HG03097 (cell line): Measurements from ENCODE around the gene ZBTB20.
"Not testable (repeated sequence)": the region's sequence is repeated elsewhere in the genome, so short reads cannot be mapped to it uniquely, and the experiment has no call there.

ENCODE experiments used
- ATAC-seq: cut with Tn5 transposase; IDR thresholded peaks from one replicate; pipeline ENCODE4 v1.9.1; 2021; ENCODE audit not compliant: unreplicated experiment, low FRiP score

The ZBTB20 gene

GRCh38 chr3:114694251-114694650, 452.8 kb downstream of the ZBTB20 start:
- no peak for ATAC-seq

- ATAC-seq: no peak
Measured at GRCh38 chr3:114691871-114692270, 455.2 kb downstream of the ZBTB20 start.

- no peak for ATAC-seq
Measured at GRCh38 chr3:114690911-114691310, 456.2 kb downstream of the ZBTB20 start.

- no peak for ATAC-seq
Measured at GRCh38 chr3:114687151-114687550, 459.9 kb downstream of the ZBTB20 start.

GRCh38 chr3:114686621-114687020, 460.5 kb downstream of the ZBTB20 start:
- ATAC-seq: no peak

- no peak for ATAC-seq
Measured at GRCh38 chr3:114685161-114685560, 461.9 kb downstream of the ZBTB20 start.

- ATAC-seq: no peak
Measured at GRCh38 chr3:114680299-114680698, 466.8 kb downstream of the ZBTB20 start.

- ATAC-seq: not testable (repeated sequence)
Measured at GRCh38 chr3:114679773-114680172, 467.3 kb downstream of the ZBTB20 start.

- ATAC-seq: no peak
Measured at GRCh38 chr3:114675104-114675503, 472.0 kb downstream of the ZBTB20 start.

- ATAC-seq: no peak
Measured at GRCh38 chr3:114674036-114674435, 473.1 kb downstream of the ZBTB20 start.

GRCh38 chr3:114673481-114673880, 473.6 kb downstream of the ZBTB20 start:
- no peak for ATAC-seq

GRCh38 chr3:114672692-114673447, 474.2 kb downstream of the ZBTB20 start:
- ATAC-seq: no peak

- no peak for ATAC-seq
Measured at GRCh38 chr3:114671741-114672510, 475.2 kb downstream of the ZBTB20 start.

- ATAC-seq: no peak
Measured at GRCh38 chr3:114669614-114670013, 477.5 kb downstream of the ZBTB20 start.

GRCh38 chr3:114668099-114668498, 479.0 kb downstream of the ZBTB20 start:
- ATAC-seq: no peak

- ATAC-seq: no peak
Measured at GRCh38 chr3:114666623-114667022, 480.5 kb downstream of the ZBTB20 start.

GRCh38 chr3:114664006-114664405, 483.1 kb downstream of the ZBTB20 start:
- ATAC-seq: no peak

GRCh38 chr3:114660808-114661207, 486.3 kb downstream of the ZBTB20 start:
- no peak for ATAC-seq

GRCh38 chr3:114660124-114660523, 487.0 kb downstream of the ZBTB20 start:
- ATAC-seq: no peak

GRCh38 chr3:114659109-114660061, 487.7 kb downstream of the ZBTB20 start:
- no peak for ATAC-seq

- ATAC-seq: no peak
Measured at GRCh38 chr3:114651555-114651954, 495.5 kb downstream of the ZBTB20 start.
